ENCODE data around the gene WBP2NL.
"Not testable (repeated sequence)": the region's sequence is repeated elsewhere in the genome, so short reads cannot be mapped to it uniquely, and the experiment has no call there.

The WBP2NL gene

DNA sequence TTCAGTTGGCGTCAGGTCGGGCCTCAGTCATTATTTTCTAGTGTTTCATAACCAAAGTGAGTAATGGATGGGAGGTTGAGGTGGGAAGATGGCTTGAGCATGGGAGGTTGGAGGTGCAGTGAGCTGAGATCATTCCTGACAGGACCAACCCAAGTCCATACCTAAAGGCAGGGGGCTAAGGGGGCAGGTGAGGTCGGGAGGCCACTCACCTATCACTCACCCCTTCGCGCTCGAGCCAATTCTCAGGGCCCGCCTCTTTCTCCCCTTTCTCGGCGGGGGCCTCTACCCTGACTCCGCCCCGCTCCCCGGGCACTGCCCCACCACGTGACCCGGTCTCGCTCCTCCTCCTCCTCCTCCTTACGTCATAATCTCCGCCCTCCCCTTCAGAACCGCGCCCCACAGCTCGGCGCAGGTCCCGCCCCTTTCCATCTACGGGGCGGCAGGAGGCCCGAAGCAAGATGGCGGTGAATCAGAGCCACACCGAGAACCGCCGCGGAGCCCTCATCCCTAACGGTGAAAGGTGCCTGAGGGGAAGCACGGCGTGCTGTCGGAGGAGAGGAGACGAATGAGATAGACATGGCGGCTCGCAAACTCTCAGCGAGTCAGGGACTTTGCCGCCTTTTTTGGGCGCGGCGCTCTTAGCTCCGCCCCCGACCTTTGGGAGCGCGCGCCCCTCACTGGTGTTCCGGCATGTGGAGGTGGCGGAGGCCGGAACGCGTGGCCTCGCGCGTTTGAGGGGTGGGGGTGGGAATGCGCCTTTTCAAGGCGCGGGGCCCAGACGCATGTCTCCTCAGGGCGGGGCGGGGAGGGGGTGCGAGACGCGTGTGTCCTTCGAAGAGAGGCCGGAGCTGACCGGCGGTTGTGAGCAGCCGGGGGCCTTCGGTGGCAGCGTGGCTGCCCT lies at the start of gene WBP2NL:
WBP2NL (plus strand) TSS at position 428 of the 901 bp plus-strand sequence; CDS start at position 459, 31 bp downstream.
- DNase-seq (ENCODE audit: extremely low spot score): peak; percentile 3
- TF ChIP-seq TARDBP (IDR thresholded peaks at IDR 0.05) (no peak), NFRKB (IDR thresholded peaks at IDR 0.05) (no peak), BHLHE40 (IDR thresholded peaks at IDR 0.05; ENCODE audit: borderline replicate concordance) (no peak), ELF4 (IDR thresholded peaks at IDR 0.05) (no peak), FOXK2 (IDR thresholded peaks at IDR 0.05) (no peak), ARNT (IDR thresholded peaks at IDR 0.05) (no peak), L3MBTL2 (conservative IDR thresholded peaks at IDR 0.05) (no peak), SP1 (IDR thresholded peaks at IDR 0.05) (no peak), CTBP1 (IDR thresholded peaks at IDR 0.05; ENCODE audit: borderline replicate concordance) (no peak), PKNOX1 (IDR thresholded peaks at IDR 0.05) (no peak), FOXA1 (IDR thresholded peaks at IDR 0.05) (no peak)
- CTCF ChIA-PET: no interaction called here
- POLR2A ChIA-PET: no interaction called here

DNA sequence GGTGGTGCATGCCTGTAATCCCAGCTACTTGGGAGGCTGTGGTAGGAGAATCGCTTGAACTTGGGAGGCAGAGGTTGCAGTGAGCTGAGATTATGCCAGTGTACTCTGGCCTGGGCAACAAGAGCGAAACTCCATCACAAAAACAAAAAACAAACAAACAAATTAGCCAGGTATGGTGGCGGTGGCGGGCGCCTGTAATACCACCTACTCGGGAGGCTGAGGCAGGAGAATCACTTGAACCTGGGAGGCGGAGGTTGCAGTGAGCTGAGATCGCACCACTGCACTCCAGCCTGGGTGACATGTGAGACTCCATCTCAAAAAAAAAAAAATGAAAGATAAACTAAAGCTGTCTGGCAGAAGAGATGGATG lies 49.7 kb upstream of the WBP2NL start:
- DNase-seq (ENCODE audit: extremely low spot score): not testable (repeated sequence)
- TF ChIP-seq PKNOX1 (IDR thresholded peaks at IDR 0.05): 0 out of 2 replicates have a peak, but pooled peaks have one; percentile 7
- ChIA-PET POLR2A (interaction anchor here (1.6 kb wide), 1 partner anchor 142 kb away, joined by 4 read pairs; the partner anchor contains the start of gene NDUFA6), CTCF (interaction anchor here (0.6 kb wide), 1 partner anchor 61 kb away, joined by 3 read pairs; no protein-coding TSS in a partner anchor)

- ChIA-PET CTCF (interaction anchor here (0.7 to 0.8 kb wide), 2 partner anchors 106 to 142 kb away, joined by 3 read pairs; no protein-coding TSS in a partner anchor), POLR2A (interaction anchor here (1.6 kb wide), 1 partner anchor 141 kb away, joined by 4 read pairs; the partner anchor contains the start of gene NDUFA6)
- TF ChIP-seq PKNOX1 (IDR thresholded peaks at IDR 0.05) (no peak), FOXA1 (IDR thresholded peaks at IDR 0.05) (no peak), L3MBTL2 (conservative IDR thresholded peaks at IDR 0.05) (no peak), SP1 (IDR thresholded peaks at IDR 0.05) (no peak), BHLHE40 (IDR thresholded peaks at IDR 0.05; ENCODE audit: borderline replicate concordance) (no peak), TARDBP (IDR thresholded peaks at IDR 0.05) (no peak), NFRKB (IDR thresholded peaks at IDR 0.05) (no peak), ARNT (IDR thresholded peaks at IDR 0.05) (no peak), CTBP1 (IDR thresholded peaks at IDR 0.05; ENCODE audit: borderline replicate concordance) (no peak), LEF1 (IDR thresholded peaks at IDR 0.05; ENCODE audit: borderline replicate concordance) (no peak), ZNF384 (IDR thresholded peaks at IDR 0.05) (no peak), FOXK2 (IDR thresholded peaks at IDR 0.05) (no peak), FOXM1 (IDR thresholded peaks at IDR 0.05; ENCODE audit: borderline replicate concordance) (no peak), SUZ12 (IDR thresholded peaks at IDR 0.05) (no peak)
- no peak for DNase-seq (ENCODE audit: extremely low spot score)
Measured at GRCh38 chr22:41949297-41949965, 49.2 kb upstream of the WBP2NL start.

DNA sequence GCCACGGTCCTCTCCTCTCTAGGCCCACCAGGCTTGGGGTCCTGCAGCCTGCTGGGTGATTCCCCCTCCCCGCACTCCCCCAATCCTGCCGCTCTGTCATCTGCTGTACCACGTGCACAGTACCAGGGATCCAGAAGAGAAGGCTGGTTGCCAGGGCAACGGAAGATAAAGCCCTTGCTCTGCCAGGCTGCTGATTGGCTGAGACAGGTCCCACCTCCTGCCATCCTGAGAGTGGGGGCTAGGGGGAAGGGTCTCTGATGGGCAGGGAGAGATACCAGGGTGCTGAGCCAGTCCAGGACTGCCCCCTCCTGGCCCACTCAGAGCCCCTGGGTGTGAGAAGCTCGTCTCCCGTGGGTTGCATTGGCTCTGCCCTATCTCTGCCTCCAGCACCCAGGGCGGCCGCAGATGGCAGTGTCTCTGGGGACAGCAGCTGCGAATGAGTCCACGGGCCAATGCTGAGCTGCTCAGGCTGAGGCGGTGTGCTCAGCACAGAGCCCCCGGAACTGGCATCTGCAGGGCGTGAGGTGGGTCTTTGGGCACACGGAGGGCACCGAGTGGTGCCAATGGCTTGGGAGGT lies 46.6 kb upstream of the WBP2NL start, which contains the start of gene SMIM45:
SMIM45 (plus strand) TSS at position 253 of the 577 bp plus-strand sequence.
- TF ChIP-seq FOXA1 (IDR thresholded peaks at IDR 0.05): no peak
- CTCF ChIA-PET: interaction anchor here (1.4 kb wide), 1 partner anchor 280 kb away, joined by 5 read pairs; no protein-coding TSS in a partner anchor
- no peak for DNase-seq (ENCODE audit: extremely low spot score)
- POLR2A ChIA-PET: no interaction called here

GRCh38 chr22:41952713-41953112 lies 45.9 kb upstream of the WBP2NL start:
- TF ChIP-seq FOXM1 (IDR thresholded peaks at IDR 0.05; ENCODE audit: borderline replicate concordance) (no peak), ARNT (IDR thresholded peaks at IDR 0.05) (no peak)
- POLR2A ChIA-PET: no interaction called here
- no peak for DNase-seq (ENCODE audit: extremely low spot score)
- CTCF ChIA-PET: no interaction called here

DNA sequence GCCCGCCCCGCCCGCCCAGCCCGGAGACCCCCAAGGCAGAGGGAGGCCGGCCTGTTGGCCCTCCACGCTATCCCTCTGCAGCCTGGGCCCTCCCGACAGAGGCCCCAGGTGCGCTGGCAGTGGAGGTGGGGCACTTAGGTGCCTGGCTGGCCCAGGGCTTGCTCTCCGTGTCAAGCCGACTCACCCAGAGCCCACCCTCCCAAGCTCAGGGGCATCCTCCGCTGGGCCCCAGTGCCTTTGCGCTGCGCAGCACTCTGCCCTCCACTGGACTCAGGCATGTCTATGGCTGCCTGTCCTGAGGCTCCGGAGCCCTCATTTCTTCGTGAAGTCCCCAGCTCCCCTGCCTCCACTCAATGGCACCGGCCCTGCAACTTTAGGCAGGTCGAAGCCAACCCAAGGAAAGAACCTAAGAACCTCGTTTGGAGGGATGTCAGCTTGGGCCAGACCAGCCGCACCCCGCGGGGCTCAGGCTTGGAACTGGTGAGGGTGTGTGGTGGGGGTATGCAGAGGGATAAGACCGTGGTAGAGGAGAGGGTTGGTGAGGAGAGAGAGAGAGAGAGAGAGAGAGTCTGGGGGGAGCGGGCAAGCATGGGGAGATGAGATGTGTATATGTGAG lies 40.5 kb upstream of the WBP2NL start:
- TF ChIP-seq HDGF (IDR thresholded peaks at IDR 0.05; ENCODE audit: borderline replicate concordance) (no peak), BHLHE40 (IDR thresholded peaks at IDR 0.05; ENCODE audit: borderline replicate concordance) (no peak), ARNT (IDR thresholded peaks at IDR 0.05) (no peak), TARDBP (IDR thresholded peaks at IDR 0.05) (no peak), CTBP1 (IDR thresholded peaks at IDR 0.05; ENCODE audit: borderline replicate concordance) (no peak), L3MBTL2 (conservative IDR thresholded peaks at IDR 0.05) (no peak), NFRKB (IDR thresholded peaks at IDR 0.05) (no peak), FOXK2 (IDR thresholded peaks at IDR 0.05) (no peak), LEF1 (IDR thresholded peaks at IDR 0.05; ENCODE audit: borderline replicate concordance) (no peak)
- ChIA-PET CTCF (interaction anchor here (0.6 kb wide), 1 partner anchor 257 kb away, joined by 3 read pairs; no protein-coding TSS in a partner anchor), POLR2A (no interaction called here)
- no peak for DNase-seq (ENCODE audit: extremely low spot score)
